Jurkat, Clone E6-1 (cell line): ENCODE data around the gene ZNF362.
A peak's percentile ranks its signal among the peaks of the same experiment; 100 is the strongest.

ENCODE experiments used
- DNase-seq: peaks from one replicate; pipeline ENCODE4 v3.0.0-alpha.2; 2011; ENCODE audit warnings: low read depth, low spot score
- H3K4me3 ChIP-seq: 2 replicates; pipeline ENCODE4 v1.5.1; 2011; ENCODE audit warnings: mild to moderate bottlenecking, low read length, control low read depth, moderate library complexity

ZNF362 gene

GRCh38 chr1:33242652-33243051 is 13.6 kb upstream of the ZNF362 start:
- no peak for DNase-seq

GRCh38 chr1:33244143-33244808 is 12.0 kb upstream of the ZNF362 start:
- DNase-seq, result no peak
- H3K4me3 ChIP-seq, result no peak overlapping the region

More at GRCh38 chr1:33242652-33243051, 13.6 kb upstream of the ZNF362 start:
- H3K4me3 ChIP-seq, result no peak overlapping the region

GRCh38 chr1:33244809-33245186 is 11.5 kb upstream of the ZNF362 start:
- H3K4me3 ChIP-seq, result no peak overlapping the region
- DNase-seq, result no peak

- H3K4me3 ChIP-seq, result no peak overlapping the region
- no peak for DNase-seq
Measured at GRCh38 chr1:33246171-33246570, 10.1 kb upstream of the ZNF362 start.

- no peak overlapping the region for H3K4me3 ChIP-seq
- no peak for DNase-seq
Measured at GRCh38 chr1:33247545-33247944, 8.7 kb upstream of the ZNF362 start.

- no peak overlapping the region for H3K4me3 ChIP-seq
- DNase-seq, result no peak
Measured at GRCh38 chr1:33248244-33248643, 8.0 kb upstream of the ZNF362 start.

- DNase-seq, result no peak
- H3K4me3 ChIP-seq, result no peak overlapping the region
Measured at GRCh38 chr1:33249422-33249821, 6.9 kb upstream of the ZNF362 start.

GRCh38 chr1:33250217-33250616 is 6.1 kb upstream of the ZNF362 start:
- no peak overlapping the region for H3K4me3 ChIP-seq
- DNase-seq, result no peak

GRCh38 chr1:33250724-33251123 is 5.6 kb upstream of the ZNF362 start:
- no peak overlapping the region for H3K4me3 ChIP-seq
- no peak for DNase-seq

GRCh38 chr1:33254491-33254890 is 1.8 kb upstream of the ZNF362 start:
- DNase-seq, result no peak
- H3K4me3 ChIP-seq, result no peak overlapping the region

- DNase-seq, result no peak
- peak overlapping the region; percentile 13; the same call in 1 of the 2 replicates for H3K4me3 ChIP-seq
Measured at GRCh38 chr1:33255347-33256220, 708 bp upstream of the ZNF362 start.

- H3K4me3 ChIP-seq, result peak overlapping the region; percentile 23; the same call in 1 of the 2 replicates
- DNase-seq, result no peak
Measured at GRCh38 chr1:33256221-33256470, 146 bp upstream of the ZNF362 start.

GRCh38 chr1:33257207-33257771 is 997 bp downstream of the ZNF362 start:
- no peak for DNase-seq

GRCh38 chr1:33257772-33258712 is 1.8 kb downstream of the ZNF362 start:
- DNase-seq, result no peak
- peak overlapping the region; percentile 69 for H3K4me3 ChIP-seq

More at GRCh38 chr1:33257207-33257771, 997 bp downstream of the ZNF362 start:
- peak overlapping the region; percentile 69 for H3K4me3 ChIP-seq

GRCh38 chr1:33258788-33259274 is 2.5 kb downstream of the ZNF362 start:
- H3K4me3 ChIP-seq, result no peak overlapping the region
- DNase-seq, result no peak

- no peak overlapping the region for H3K4me3 ChIP-seq
- no peak for DNase-seq
Measured at GRCh38 chr1:33259879-33260278, 3.6 kb downstream of the ZNF362 start.

- no peak overlapping the region for H3K4me3 ChIP-seq
- no peak for DNase-seq
Measured at GRCh38 chr1:33260439-33260838, 4.1 kb downstream of the ZNF362 start.

GRCh38 chr1:33261344-33261743 is 5.1 kb downstream of the ZNF362 start:
- DNase-seq, result no peak
- H3K4me3 ChIP-seq, result no peak overlapping the region

GRCh38 chr1:33263890-33264504 is 7.7 kb downstream of the ZNF362 start:
- no peak for DNase-seq
- no peak overlapping the region for H3K4me3 ChIP-seq
